ENCODE results near the gene CERK.

CERK gene

GRCh38 chr22:46728470-46728869 lies 9.6 kb downstream of the CERK start:
- DNase-seq = no peak

- DNase-seq = no peak
These were observed 10.2 kb downstream of the CERK start for GRCh38 chr22:46727813-46728364.

GRCh38 chr22:46726986-46727317 lies 11.1 kb downstream of the CERK start:
- DNase-seq = no peak

GRCh38 chr22:46726066-46726985 lies 11.7 kb downstream of the CERK start:
- DNase-seq = no peak

GRCh38 chr22:46725096-46725495 lies 13.0 kb downstream of the CERK start:
- DNase-seq = no peak

GRCh38 chr22:46723882-46724281 lies 14.2 kb downstream of the CERK start:
- DNase-seq = no peak

- DNase-seq = no peak
These were observed 16.5 kb downstream of the CERK start for GRCh38 chr22:46721501-46722085.

- DNase-seq = no peak
These were observed 18.1 kb downstream of the CERK start for GRCh38 chr22:46719921-46720320.

- no peak for DNase-seq
These were observed 23.5 kb downstream of the CERK start for GRCh38 chr22:46714550-46714949.

- no peak for DNase-seq
These were observed 25.8 kb downstream of the CERK start for GRCh38 chr22:46712288-46712687.

GRCh38 chr22:46710806-46711205 lies 27.2 kb downstream of the CERK start:
- no peak for DNase-seq

- DNase-seq = no peak
These were observed 29.2 kb downstream of the CERK start for GRCh38 chr22:46708766-46709330.

GRCh38 chr22:46707827-46708570 lies 30.1 kb downstream of the CERK start:
- no peak for DNase-seq

GRCh38 chr22:46707305-46707704 lies 30.7 kb downstream of the CERK start:
- no peak for DNase-seq

- no peak for DNase-seq
These were observed 32.0 kb downstream of the CERK start for GRCh38 chr22:46706060-46706459.

GRCh38 chr22:46703996-46704370 lies 34.1 kb downstream of the CERK start:
- DNase-seq = no peak

GRCh38 chr22:46703171-46703995 lies 34.7 kb downstream of the CERK start:
- no peak for DNase-seq

- DNase-seq = no peak
These were observed 36.8 kb downstream of the CERK start for GRCh38 chr22:46701262-46701661.

GRCh38 chr22:46699091-46699490 lies 39.0 kb downstream of the CERK start:
- DNase-seq = no peak

- DNase-seq = no peak
These were observed 40.1 kb downstream of the CERK start for GRCh38 chr22:46697811-46698515.

- no peak for DNase-seq
These were observed 41.4 kb downstream of the CERK start for GRCh38 chr22:46696614-46697013.

GRCh38 chr22:46696229-46696518 lies 41.9 kb downstream of the CERK start:
- no peak for DNase-seq

Data from hematopoietic multipotent progenitor cell treated with erythropoietin and hydrocortisone succinate and interleukin-3 and kit ligand, for 8 days (in vitro differentiated cells).